GM12865 (cell line): ENCODE measurements around the gene SORBS1.

Experiments
- DNase-seq: peaks from one replicate; pipeline ENCODE4 v3.0.0; 2010; ENCODE audit warnings: low read depth
- H3K4me3 ChIP-seq: 2 replicates; pipeline ENCODE4 v1.5.1; 2011; ENCODE audit warnings: mild to moderate bottlenecking, low read depth, low read length, control low read depth
- CTCF ChIP-seq: IDR thresholded peaks from 2 replicates; pipeline ENCODE4 v1.5.1; 2011; ENCODE audit warnings: low read length, control low read depth, low read depth, inconsistent platforms; ENCODE audit not compliant: insufficient read depth; ENCODE audit errors: missing control alignments

The SORBS1 gene

GRCh38 chr10:95482501-95483233 lies 78.5 kb downstream of the SORBS1 start:
- DNase-seq: no peak
- H3K4me3 ChIP-seq: no peak overlapping the region
- no peak for TF ChIP-seq CTCF

- no peak overlapping the region for H3K4me3 ChIP-seq
- DNase-seq: no peak
- no peak for TF ChIP-seq CTCF
Measured at GRCh38 chr10:95480901-95481491, 80.2 kb downstream of the SORBS1 start.

- H3K4me3 ChIP-seq: no peak overlapping the region
- DNase-seq: no peak
- TF ChIP-seq CTCF: no peak
Measured at GRCh38 chr10:95480102-95480900, 80.9 kb downstream of the SORBS1 start.

GRCh38 chr10:95478935-95479334 lies 82.2 kb downstream of the SORBS1 start:
- no peak for DNase-seq
- TF ChIP-seq CTCF: no peak
- no peak overlapping the region for H3K4me3 ChIP-seq

- no peak for TF ChIP-seq CTCF
- H3K4me3 ChIP-seq: no peak overlapping the region
- no peak for DNase-seq
Measured at GRCh38 chr10:95478185-95478584, 83.0 kb downstream of the SORBS1 start.

- H3K4me3 ChIP-seq: no peak overlapping the region
- TF ChIP-seq CTCF: no peak
- no peak for DNase-seq
Measured at GRCh38 chr10:95477175-95477520, 84.0 kb downstream of the SORBS1 start.
